ENCODE data around the gene SNX1.
A peak's percentile ranks its signal among the peaks of the same experiment; 100 is the strongest.
"Not testable (repeated sequence)": the region's sequence is repeated elsewhere in the genome, so short reads cannot be mapped to it uniquely, and the experiment has no call there.

The SNX1 gene

DNA sequence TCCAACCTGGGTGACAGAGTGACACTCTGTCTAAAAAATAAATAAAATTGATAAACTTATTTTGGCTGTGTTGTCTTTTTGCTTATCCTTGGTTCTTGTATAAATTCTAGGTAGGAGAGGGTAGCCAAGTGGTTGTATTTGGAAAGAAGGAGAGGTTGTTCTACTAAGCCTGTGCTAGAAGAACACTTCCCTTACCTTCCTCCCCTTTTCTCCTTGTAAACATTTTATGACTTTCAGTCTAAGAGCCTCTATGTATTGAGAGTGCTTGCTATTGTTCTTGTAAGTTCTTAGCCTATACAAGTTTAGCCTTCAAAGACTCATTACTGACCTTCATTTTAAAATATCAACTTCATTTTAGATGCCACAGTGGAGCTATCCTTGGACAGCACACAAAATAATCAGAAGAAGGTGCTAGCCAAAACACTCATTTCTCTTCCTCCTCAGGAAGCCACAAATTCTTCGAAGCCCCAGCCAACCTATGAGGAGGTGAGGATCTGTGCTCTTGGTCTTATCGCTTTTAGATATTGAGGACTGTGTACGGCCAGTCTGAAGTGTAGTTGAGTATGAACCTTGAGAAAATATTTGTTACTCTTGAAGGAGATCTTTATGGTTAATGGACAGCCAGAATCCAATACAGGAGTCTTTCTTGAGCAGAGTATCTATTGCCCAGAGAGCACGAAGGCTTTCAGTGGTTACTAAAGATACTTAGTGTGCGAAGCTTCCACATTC is 22.1 kb downstream of the SNX1 start:
- DNase-seq, result no peak

DNA sequence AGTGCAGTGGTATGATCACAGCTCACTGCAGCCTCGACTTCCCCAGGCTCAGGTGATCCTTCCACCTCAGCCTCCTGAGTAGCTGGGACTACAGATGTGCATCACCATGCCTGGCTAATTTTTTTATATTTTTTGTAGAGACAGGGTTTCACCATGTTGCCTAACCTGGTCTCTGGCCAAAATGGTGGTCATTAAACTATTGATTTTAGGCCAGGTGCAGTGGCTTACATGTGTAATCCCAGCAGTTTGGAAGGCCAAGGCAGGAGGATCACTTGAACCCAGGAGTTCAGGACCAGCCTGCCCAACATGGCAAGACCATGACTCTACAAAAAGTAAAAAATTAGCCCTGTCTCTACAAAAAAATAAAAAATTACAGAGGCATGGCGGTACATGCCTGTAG is 24.5 kb downstream of the SNX1 start:
- DNase-seq, result not testable (repeated sequence)

GRCh38 chr15:64121614-64122013 is 25.8 kb downstream of the SNX1 start:
- peak in 1 of 2 experiments; percentile 26 for DNase-seq

GRCh38 chr15:64122444-64122843 is 26.7 kb downstream of the SNX1 start:
- DNase-seq, result no peak

GRCh38 chr15:64122936-64123351 is 27.2 kb downstream of the SNX1 start:
- no peak for DNase-seq

DNA sequence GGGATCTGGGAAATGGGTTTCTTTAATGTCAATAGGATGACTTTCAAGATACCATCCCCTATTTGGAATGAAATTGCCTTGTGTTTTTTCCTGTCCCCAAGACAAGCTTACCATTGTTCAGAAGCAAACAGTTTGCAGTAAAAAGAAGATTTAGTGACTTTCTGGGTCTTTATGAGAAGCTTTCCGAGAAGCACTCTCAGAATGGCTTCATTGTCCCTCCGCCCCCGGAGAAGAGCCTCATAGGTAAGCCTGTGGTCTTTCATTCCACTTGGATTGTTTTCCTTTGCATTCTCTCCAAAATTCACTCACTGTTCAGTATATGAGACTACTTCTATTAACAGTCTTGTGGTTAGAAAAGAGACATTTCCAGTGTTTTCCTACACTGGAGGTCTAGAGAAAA is 30.2 kb downstream of the SNX1 start:
- DNase-seq, result no peak

- no peak for DNase-seq
Observed at GRCh38 chr15:64127521-64128270, 31.9 kb downstream of the SNX1 start.

DNA sequence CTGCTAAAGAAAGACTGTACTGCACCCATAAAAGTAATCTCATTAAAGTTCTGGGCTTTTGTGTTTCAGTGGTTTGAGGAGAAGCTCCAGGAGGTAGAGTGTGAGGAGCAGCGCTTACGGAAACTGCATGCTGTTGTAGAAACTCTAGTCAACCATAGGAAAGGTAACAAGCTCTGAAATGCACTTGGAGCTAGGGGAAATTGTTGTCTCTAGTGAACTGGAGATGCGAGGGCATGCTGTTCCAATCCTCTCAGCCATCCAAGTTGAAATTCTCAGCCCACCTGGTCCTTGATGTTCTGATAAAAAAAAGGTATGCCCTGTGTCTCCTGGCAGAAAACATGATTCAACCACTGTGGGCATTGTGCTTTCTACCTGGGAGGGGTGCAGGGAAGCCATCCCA is 34.4 kb downstream of the SNX1 start:
- no peak for DNase-seq

DNA sequence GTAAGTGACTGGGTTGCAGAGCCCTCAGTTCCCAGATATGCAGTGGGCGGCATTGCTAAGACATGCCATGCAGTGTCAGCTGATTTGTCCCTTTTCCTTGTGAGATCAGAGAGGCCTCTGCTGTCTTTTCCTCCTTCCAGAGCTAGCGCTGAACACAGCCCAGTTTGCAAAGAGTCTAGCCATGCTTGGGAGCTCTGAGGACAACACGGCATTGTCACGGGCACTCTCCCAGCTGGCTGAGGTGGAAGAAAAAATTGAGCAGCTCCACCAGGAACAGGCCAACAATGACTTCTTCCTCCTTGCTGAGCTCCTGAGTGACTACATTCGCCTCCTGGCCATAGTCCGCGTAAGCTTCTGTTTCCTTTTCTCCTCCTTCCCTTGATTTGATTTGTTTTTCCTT is 35.8 kb downstream of the SNX1 start:
- DNase-seq, result no peak

GRCh38 chr15:64132217-64132616 is 36.4 kb downstream of the SNX1 start:
- DNase-seq, result no peak

GRCh38 chr15:64133623-64134344 is 38.0 kb downstream of the SNX1 start:
- no peak for DNase-seq

- DNase-seq, result no peak
Observed at GRCh38 chr15:64134345-64134829, 38.6 kb downstream of the SNX1 start.

DNA sequence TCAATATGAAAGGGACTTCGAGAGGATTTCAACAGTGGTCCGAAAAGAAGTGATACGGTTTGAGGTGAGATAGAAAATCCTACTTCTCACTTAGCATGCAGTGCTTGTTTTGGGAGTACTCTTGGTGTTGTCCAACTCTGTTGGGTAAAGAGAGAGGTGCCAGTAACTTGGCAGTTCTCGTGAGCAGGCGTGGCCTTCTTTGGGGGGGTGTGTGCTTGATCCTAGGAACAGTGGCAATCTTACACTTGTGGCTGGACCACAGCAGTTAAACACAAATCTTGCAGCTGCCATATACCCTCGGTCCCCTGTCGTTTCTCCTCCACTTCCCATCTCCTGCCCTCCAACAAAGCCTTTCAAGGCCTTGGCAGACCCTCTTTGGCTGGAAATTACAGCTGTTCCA is 40.6 kb downstream of the SNX1 start:
- no peak for DNase-seq

DNA sequence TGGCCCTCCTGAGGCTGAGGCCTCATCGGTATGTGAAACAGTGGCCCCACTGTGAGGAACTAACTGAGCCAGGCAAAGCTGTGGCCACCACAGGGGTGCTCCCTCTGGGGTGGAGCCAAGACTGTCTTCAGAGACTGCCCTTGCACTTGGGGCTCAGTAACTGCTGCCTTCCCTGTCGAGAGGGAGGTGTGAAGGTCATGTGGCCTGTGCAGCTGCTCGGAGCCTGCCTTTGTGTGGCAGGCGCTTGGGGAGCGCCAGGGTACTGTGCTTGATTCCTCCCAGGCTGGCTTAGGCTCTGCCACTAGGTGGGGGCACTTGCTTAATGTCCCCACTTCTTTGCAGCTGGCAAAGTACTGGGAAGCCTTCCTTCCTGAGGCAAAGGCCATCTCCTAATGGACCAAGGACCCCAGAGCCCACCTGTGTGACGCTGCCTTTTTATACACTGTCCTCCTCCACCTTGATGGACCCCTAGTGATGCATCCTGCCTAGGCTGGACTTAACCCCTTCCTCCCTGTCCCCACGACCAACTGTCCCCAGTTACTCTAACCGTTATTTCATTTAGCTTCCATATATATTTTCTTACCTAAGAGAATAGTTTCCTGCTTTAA is 41.5 kb downstream of the SNX1 start:
- no peak for DNase-seq

- no peak for DNase-seq
Observed at GRCh38 chr15:64138331-64138941, 42.7 kb downstream of the SNX1 start.

GRCh38 chr15:64141798-64142512 is 46.2 kb downstream of the SNX1 start:
- DNase-seq, result no peak

- DNase-seq, result no peak
Observed at GRCh38 chr15:64143276-64143675, 47.5 kb downstream of the SNX1 start.

- DNase-seq, result no peak
Observed at GRCh38 chr15:64144192-64144564, 48.4 kb downstream of the SNX1 start.

- DNase-seq, result no peak
Observed at GRCh38 chr15:64144565-64145281, 48.9 kb downstream of the SNX1 start.

GRCh38 chr15:64146041-64146440 is 50.3 kb downstream of the SNX1 start:
- no peak for DNase-seq

DNA sequence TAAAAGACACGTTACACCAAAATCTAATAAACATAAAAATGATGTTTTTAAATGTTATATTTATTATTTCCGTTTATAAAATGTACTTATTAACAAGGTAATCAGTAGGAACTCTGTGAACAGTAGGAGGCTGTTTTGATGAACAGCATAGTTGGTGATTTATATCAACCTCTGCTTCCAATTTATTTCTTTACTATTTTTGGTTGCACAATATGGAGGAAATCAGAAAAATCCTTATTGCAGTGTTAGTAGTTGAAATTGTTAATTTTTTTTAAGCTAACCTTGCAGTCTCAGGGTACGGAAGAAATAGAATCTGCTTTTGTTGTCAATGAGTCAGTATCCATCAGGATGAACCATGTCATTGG is 50.7 kb downstream of the SNX1 start:
- no peak for DNase-seq

Data from NCI-H526 (cell line).